Right lobe of liver (tissue), 4 donors: ENCODE results near the gene SPP1.

ENCODE experiments used
- CTCF ChIP-seq, 4 donors: fragments of 200-600 bp in 3 of 4; fragments of 450-650 bp in 1 of 4; IDR thresholded peaks; one replicate each; pipeline versions ENCODE4 v1.5.1 to v1.8.0; 2016 to 2022; ENCODE audit warnings: antibody characterized with exemption in 4 of 4, mild to moderate bottlenecking in 2 of 4
- POLR2A ChIP-seq: fragments of 450-650 bp; IDR thresholded peaks from one replicate; pipeline ENCODE4 v1.6.1; 2017; ENCODE audit warnings: antibody characterized with exemption, mild to moderate bottlenecking
- donor health status: DM: no; HTN: no; CAD: no.
- donor health status: DM: no; HTN: no; CAD: no.
- donor health status: DM: no; HTN: yes; CAD: no.

- no peak for TF ChIP-seq CTCF (IDR thresholded peaks at IDR 0.05)
- no peak for TF ChIP-seq POLR2A
Measured at GRCh38 chr4:87974856-87975462, 555 bp upstream of the SPP1 start.
